ENCODE results near the gene MYL12A.
"Not testable (repeated sequence)": the region's sequence is repeated elsewhere in the genome, so short reads cannot be mapped to it uniquely, and the experiment has no call there.

MYL12A gene

GRCh38 chr18:3269241-3269913 lies 21.8 kb downstream of the MYL12A start:
- FAIRE-seq, result no peak
- no peak for TF ChIP-seq POLR2A (IDR thresholded peaks at IDR 0.05; ENCODE audit: low read depth, low read length)
- no peak for DNase-seq (ENCODE audit: insufficient read length, low spot score)

GRCh38 chr18:3269914-3270299 lies 22.3 kb downstream of the MYL12A start:
- no peak for TF ChIP-seq POLR2A (IDR thresholded peaks at IDR 0.05; ENCODE audit: low read depth, low read length)
- FAIRE-seq (no peak), DNase-seq (ENCODE audit: insufficient read length, low spot score) (no peak)

DNA sequence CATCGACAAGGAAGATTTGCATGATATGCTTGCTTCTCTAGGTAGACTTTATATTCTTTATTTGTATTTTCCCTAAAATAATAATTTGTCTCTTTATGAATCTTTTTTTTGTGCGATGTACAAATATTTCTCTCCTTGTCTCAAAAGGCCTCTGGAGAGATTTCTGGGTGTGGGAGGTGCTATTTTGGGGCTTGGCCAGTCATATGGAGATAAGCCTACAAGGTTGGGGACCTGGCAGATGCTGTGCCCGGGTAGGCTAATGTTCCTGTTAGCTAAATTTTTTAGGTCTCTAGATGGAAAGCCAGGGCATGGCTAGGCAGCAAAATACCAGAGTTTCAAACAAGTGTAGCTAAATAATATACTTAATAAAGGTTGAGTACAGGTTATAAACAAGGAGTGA lies 25.4 kb downstream of the MYL12A start:
- FAIRE-seq, result no peak
- no peak for DNase-seq (ENCODE audit: insufficient read length, low spot score)
- TF ChIP-seq POLR2A (IDR thresholded peaks at IDR 0.05; ENCODE audit: low read depth, low read length), result no peak

- peak; percentile 66 for FAIRE-seq
- not testable (repeated sequence) for DNase-seq (ENCODE audit: insufficient read length, low spot score)
Observed at GRCh38 chr18:3277643-3278213, 30.1 kb downstream of the MYL12A start.

DNA sequence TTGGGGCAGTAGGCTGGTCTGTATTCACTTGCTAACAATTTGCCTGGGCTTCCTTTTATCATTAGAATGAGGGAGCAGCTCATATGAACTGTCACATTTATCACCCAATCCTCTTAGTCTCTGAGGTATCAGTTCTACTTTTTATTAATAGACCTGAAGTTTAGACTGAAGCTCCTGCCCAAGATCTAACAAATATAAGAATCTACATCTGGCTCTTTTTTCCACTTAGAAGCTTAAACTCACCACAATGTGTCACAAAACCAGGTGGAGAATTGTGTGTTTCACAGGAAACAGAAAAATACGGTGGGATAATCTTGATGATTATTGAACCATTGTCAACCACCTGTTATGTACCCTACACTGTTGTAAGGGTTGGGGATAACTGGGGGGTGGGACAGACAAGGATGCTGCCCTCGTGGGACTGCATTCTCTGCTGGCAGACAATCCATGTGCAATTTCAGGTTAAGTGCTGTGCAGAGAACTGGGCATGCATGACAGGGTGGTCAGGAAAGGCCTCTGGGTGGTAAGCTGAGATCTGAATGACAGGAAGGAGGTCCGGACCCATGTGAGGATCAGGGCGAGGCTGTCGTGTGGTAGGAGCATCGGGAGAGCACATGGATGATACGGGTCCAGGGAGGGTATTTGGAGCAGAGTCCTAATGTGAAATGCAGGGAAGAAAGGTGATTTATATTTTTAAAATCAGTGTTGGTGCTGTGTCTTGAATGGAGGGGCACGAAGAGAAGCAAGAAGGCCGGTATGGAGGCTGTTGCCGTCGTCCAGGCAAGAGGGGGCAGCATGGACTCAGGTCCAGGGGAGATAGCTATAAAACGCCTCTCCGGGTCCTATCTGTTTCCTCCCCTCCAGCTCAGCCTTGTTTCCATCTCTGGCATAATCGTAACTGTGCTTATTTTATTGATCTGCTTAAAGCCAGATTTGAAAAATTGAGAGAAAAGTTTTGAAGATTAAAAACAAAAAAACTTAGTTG lies 31.9 kb downstream of the MYL12A start:
- no peak for DNase-seq (ENCODE audit: insufficient read length, low spot score)
- no peak for FAIRE-seq
- TF ChIP-seq POLR2A (IDR thresholded peaks at IDR 0.05; ENCODE audit: low read depth, low read length), result no peak

- DNase-seq (ENCODE audit: insufficient read length, low spot score), result no peak
- peak; percentile 75 for FAIRE-seq
- no peak for TF ChIP-seq POLR2A (IDR thresholded peaks at IDR 0.05; ENCODE audit: low read depth, low read length)
Observed at GRCh38 chr18:3281456-3282400, 34.1 kb downstream of the MYL12A start.

GRCh38 chr18:3283253-3283863 lies 35.8 kb downstream of the MYL12A start:
- FAIRE-seq (no peak), DNase-seq (ENCODE audit: insufficient read length, low spot score) (no peak)
- no peak for TF ChIP-seq POLR2A (IDR thresholded peaks at IDR 0.05; ENCODE audit: low read depth, low read length)

DNA sequence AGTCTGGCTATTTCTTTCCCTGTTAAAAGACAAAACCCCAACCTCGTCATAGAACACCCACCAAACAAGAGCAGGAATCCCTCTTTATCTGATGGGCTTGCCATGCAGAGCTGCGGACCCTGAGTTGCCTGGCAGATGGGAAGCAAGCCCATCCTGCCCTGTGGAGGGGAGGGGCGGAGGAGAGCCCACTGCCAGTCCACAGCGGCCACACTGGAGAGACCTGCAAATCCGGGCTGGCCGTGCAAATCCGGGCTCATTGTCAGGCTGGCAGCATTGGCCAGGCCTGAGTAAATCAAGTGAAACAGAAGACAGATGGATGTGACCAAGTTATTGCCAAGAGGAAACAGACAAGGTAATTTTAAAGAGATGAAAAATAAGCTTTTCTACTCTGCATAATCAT lies 36.3 kb downstream of the MYL12A start:
- TF ChIP-seq POLR2A (IDR thresholded peaks at IDR 0.05; ENCODE audit: low read depth, low read length), result no peak
- FAIRE-seq, result no peak
- no peak for DNase-seq (ENCODE audit: insufficient read length, low spot score)

GRCh38 chr18:3284501-3284900 lies 36.9 kb downstream of the MYL12A start:
- DNase-seq (ENCODE audit: insufficient read length, low spot score), result no peak
- TF ChIP-seq POLR2A (IDR thresholded peaks at IDR 0.05; ENCODE audit: low read depth, low read length), result no peak
- no peak for FAIRE-seq

GRCh38 chr18:3286159-3286558 lies 38.6 kb downstream of the MYL12A start:
- TF ChIP-seq POLR2A (IDR thresholded peaks at IDR 0.05; ENCODE audit: low read depth, low read length), result no peak
- DNase-seq (ENCODE audit: insufficient read length, low spot score) (no peak), FAIRE-seq (no peak)

GRCh38 chr18:3293196-3293951 lies 45.8 kb downstream of the MYL12A start:
- no peak for DNase-seq (ENCODE audit: insufficient read length, low spot score)
- no peak for FAIRE-seq
- TF ChIP-seq POLR2A (IDR thresholded peaks at IDR 0.05; ENCODE audit: low read depth, low read length), result no peak

GRCh38 chr18:3294435-3295080 lies 47.0 kb downstream of the MYL12A start:
- no peak for TF ChIP-seq POLR2A (IDR thresholded peaks at IDR 0.05; ENCODE audit: low read depth, low read length)
- DNase-seq (ENCODE audit: insufficient read length, low spot score) (no peak), FAIRE-seq (no peak)

Data from H54 (cell line).